Measurements from ENCODE around the gene SHROOM3. TPM values are rescaled to one million over a fixed set of nuclear protein-coding genes. Genes with fewer than 3 reads are reported as not detected.

The SHROOM3 gene
- total and polyA plus RNA-seq, 2 donors (not counting 3 experiments of a cell fraction or from before 2014, with no cell fraction given): 2.7 to 6.7 TPM

GRCh38 chr4:76665153-76665552 is 230.1 kb downstream of the SHROOM3 start:
- FAIRE-seq (peak; percentile 59), DNase-seq (ENCODE audit: low read depth, low spot score) (no peak)
- Histone ChIP-seq H3K4me2 (ENCODE audit: insufficient read depth, low read length) (no peak overlapping the region), H3K36me3 (ENCODE audit: control insufficient read depth in 2 of 2, extremely low read depth in 1 of 2, insufficient read depth in 2 of 2, low read length in 2 of 2) (no peaks in the 10 kb centered on the region), H4K20me1 (replicated peaks; ENCODE audit: control insufficient read depth, extremely low read depth, insufficient read depth, low read length) (no peaks in the 10 kb centered on the region), H3K27ac (ENCODE audit: insufficient read depth, low read depth, low read length) (no peak overlapping the region), H3K4me3 (replicated peaks in 1 of 3; ENCODE audit: insufficient read depth in 1 of 3, low read depth in 1 of 3, low read length in 3 of 3) (no peak overlapping the region), H3K27me3 (ENCODE audit: control insufficient read depth in 2 of 2, insufficient read depth in 2 of 2, low read length in 2 of 2) (no peaks in the 10 kb centered on the region), H3K79me2 (ENCODE audit: control insufficient read depth, insufficient read depth, low read length) (peaks cover 1% of the 10 kb centered on the region), H3K9ac (replicated peaks; ENCODE audit: extremely low read depth, insufficient read depth, low read length) (no peak overlapping the region), H2AFZ (ENCODE audit: low read depth, low read length) (no peak overlapping the region), H3K9me1 (replicated peaks; ENCODE audit: control insufficient read depth, extremely low read depth, insufficient read depth, low read length) (no peaks in the 10 kb centered on the region), H3K9me3 (replicated peaks; ENCODE audit: control insufficient read depth, insufficient read depth, low read length) (no peaks in the 10 kb centered on the region), H3K4me1 (ENCODE audit: control insufficient read depth, extremely low read depth, insufficient read depth, low read length) (peaks cover 5% of the 10 kb centered on the region)
- dilution Hi-C loops (cut with MboI; ENCODE audit: extremely low pct_ligation_motif_present, low sequenced_read_pairs) (no loop called here), intact Hi-C loops (cut with micrococcal nuclease) (no loop called here)
- no TSS peak for BruUV-seq (replicated peaks)
- TF ChIP-seq GATA2 (IDR thresholded peaks at IDR 0.05; ENCODE audit: insufficient read depth, insufficient read length, low read depth, low read length): no peak
- TF ChIP-seq JUN (IDR thresholded peaks at IDR 0.05; ENCODE audit: borderline replicate concordance, insufficient read depth, insufficient read length, low read depth): no peak
- TF ChIP-seq, protein P1, sequence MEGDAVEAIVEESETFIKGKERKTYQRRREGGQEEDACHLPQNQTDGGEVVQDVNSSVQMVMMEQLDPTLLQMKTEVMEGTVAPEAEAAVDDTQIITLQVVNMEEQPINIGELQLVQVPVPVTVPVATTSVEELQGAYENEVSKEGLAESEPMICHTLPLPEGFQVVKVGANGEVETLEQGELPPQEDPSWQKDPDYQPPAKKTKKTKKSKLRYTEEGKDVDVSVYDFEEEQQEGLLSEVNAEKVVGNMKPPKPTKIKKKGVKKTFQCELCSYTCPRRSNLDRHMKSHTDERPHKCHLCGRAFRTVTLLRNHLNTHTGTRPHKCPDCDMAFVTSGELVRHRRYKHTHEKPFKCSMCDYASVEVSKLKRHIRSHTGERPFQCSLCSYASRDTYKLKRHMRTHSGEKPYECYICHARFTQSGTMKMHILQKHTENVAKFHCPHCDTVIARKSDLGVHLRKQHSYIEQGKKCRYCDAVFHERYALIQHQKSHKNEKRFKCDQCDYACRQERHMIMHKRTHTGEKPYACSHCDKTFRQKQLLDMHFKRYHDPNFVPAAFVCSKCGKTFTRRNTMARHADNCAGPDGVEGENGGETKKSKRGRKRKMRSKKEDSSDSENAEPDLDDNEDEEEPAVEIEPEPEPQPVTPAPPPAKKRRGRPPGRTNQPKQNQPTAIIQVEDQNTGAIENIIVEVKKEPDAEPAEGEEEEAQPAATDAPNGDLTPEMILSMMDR (IDR thresholded peaks at IDR 0.05; ENCODE audit: extremely low read depth in 1 of 2, insufficient read depth in 1 of 2, low read depth in 1 of 2, low read length in 2 of 2): no peak
- TF ChIP-seq FOS (IDR thresholded peaks at IDR 0.05; ENCODE audit: borderline replicate concordance, insufficient read depth, low read length): no peak
- TF ChIP-seq POLR2AphosphoS5 (IDR thresholded peaks at IDR 0.05; ENCODE audit: insufficient read depth, low read depth, low read length): no peak
- no peak for TF ChIP-seq MYC (IDR thresholded peaks at IDR 0.05; ENCODE audit: low read depth, low read length)
- TF ChIP-seq EZH2 (IDR thresholded peaks at IDR 0.05; ENCODE audit: borderline replicate concordance, low read depth, low read length, severe bottlenecking): no peak
- TF ChIP-seq POLR2A (IDR thresholded peaks at IDR 0.05; ENCODE audit: low read depth, low read length): no peak
- no peak for TF ChIP-seq MAX (IDR thresholded peaks at IDR 0.05; ENCODE audit: insufficient read depth, insufficient read length)
- CTCF ChIA-PET: no interaction called here
- POLR2A ChIA-PET: no interaction called here

Measured in endothelial cell of umbilical vein (primary cell).